ES-I3 (cell line): ENCODE data around the gene RPTOR.

ENCODE experiments used
- H3K36me3 ChIP-seq: 2 replicates; pipeline ENCODE4 v1.6.1; 2013; ENCODE audit warnings: mild to moderate bottlenecking, low read length, control low read depth, moderate library complexity; ENCODE audit not compliant: insufficient read depth
- H3K4me1 ChIP-seq: 2 replicates; pipeline ENCODE4 v1.6.1; 2013; ENCODE audit warnings: mild to moderate bottlenecking, control low read depth, low read length; ENCODE audit not compliant: insufficient read depth
- H3K9ac ChIP-seq: 2 replicates; pipeline ENCODE4 v1.6.1; 2013; ENCODE audit warnings: low read depth, mild to moderate bottlenecking, low read length, moderate library complexity
- H3K9me3 ChIP-seq: 2 replicates; pipeline ENCODE4 v1.6.1; 2013; ENCODE audit warnings: mild to moderate bottlenecking, low read length, moderate library complexity; ENCODE audit not compliant: control insufficient read depth, insufficient read depth

The RPTOR gene

DNA sequence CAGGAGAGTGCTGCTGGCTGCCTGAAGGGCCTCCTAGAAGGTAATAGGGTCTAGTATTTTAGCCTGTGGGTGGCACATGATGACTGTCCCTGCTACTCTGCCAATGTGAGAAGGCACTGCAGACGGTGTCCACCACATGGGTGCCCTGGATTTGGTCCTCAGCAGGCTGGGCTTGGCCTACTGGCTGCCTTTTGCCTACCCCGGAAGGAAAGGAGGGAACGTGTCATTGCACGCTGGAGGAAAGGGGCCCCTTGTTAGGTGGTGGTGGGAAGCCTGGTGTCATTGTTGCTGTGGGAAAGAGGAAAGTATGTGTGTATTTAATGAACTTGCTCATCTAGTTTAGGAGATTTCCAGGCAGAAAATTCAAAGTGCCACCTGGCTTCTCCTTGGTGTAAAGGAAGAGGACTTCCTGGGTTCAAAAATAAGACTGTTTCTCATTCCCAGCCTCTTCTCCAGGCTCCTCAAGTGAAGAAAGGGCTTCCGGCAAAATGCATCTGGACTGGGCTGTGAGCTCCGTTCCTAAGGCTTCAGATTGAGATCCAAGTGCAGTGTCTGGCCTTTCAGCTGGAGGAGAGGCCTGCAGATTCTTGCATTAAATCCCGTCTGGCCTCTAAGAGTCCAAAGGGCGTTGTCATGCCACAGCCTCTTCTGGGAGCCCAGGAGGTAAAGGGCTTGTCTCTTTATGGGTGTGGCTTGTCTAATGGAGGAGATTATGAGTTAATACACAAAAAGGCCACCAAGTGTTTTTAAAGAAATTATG lies 55.1 kb downstream of the RPTOR start:
- Histone ChIP-seq H3K9ac (no peak overlapping the region), H3K4me1 (peaks cover 6% of the 10 kb centered on the region; the same call in 1 of the 2 replicates), H3K9me3 (no peaks in the 10 kb centered on the region), H3K36me3 (no peaks in the 10 kb centered on the region)

DNA sequence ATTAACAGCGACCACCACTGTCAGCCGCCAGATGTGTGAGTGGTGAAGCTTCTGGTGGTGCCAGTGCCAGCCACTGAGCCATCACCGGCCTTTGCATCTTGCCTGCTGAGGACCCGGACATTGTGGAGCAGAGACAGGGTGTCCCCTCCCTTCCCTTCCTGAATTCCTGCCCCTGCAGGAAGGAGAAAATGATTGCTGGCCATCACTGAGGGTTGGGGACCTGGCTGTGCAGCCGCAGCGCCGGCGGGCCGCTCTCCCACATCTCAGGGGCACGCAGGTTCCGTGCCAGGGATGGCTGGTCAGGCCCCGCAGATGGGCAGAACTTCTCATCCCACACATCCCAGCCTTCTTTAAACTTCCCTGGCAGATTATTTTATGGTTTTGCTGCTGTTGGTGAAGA lies 56.5 kb downstream of the RPTOR start:
- no peak overlapping the region for H3K9ac ChIP-seq

DNA sequence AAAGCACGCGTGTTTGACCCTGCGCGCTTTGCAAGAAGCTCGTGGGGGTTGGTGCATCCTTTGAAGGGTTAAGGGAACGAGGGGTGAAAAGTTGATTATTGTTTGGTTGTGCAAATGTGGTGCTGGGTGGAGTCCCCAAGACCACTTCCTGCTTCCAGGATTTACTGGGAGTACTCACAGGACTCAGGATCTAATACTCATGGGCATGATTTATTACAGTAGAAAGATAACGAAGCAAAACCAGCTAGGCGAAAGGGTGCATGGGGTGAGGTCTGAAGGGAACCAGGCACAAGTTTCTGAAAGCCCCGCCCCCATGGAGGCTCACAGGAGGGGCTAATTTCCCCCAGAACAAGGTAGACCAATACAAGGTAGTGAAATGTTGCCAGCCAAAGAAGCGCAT lies 58.8 kb downstream of the RPTOR start:
- H3K9ac ChIP-seq, result no peak overlapping the region
- H3K4me1 ChIP-seq, result peaks cover 6% of the 10 kb centered on the region; the same call in 1 of the 2 replicates
- no peaks in the 10 kb centered on the region for H3K9me3 ChIP-seq
- H3K36me3 ChIP-seq, result no peaks in the 10 kb centered on the region

More for the DNA sequence above, 56.5 kb downstream of the RPTOR start:
- H3K9me3 ChIP-seq, result no peaks in the 10 kb centered on the region
- no peaks in the 10 kb centered on the region for H3K36me3 ChIP-seq
- H3K4me1 ChIP-seq, result peaks cover 6% of the 10 kb centered on the region; the same call in 1 of the 2 replicates

DNA sequence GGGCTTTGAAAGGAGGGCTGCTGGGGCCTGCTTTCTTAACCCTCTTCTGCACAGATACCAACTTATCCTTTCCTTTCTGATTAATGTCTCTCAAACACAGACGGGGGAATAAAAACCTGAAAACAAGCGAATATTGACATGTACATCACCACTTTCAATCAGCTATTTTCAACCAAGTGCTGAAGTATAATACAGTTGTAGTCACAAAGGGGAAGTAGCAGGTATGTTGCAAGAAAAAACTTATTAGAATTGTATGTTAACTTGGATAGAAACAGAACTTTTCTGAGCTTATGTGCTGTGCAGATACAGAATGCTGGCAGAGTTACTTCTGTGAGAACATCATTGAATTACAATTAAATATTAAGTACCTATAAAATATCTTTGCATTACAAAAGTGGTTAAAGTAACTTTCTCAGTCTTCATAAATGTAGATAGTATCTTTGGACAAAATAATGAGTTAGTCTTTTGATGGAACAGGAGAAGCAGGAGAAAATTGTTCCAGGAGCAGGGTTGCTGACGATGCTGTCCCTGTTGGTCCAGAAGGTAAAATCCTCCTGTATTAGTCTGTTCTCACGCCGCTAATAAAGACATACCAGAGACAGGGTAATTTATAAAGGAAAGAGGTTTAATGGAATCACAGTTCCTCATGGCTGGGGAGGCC lies 59.5 kb downstream of the RPTOR start:
- Histone ChIP-seq H3K9me3 (no peaks in the 10 kb centered on the region), H3K9ac (no peak overlapping the region), H3K36me3 (no peaks in the 10 kb centered on the region), H3K4me1 (peaks cover 6% of the 10 kb centered on the region; the same call in 1 of the 2 replicates)

DNA sequence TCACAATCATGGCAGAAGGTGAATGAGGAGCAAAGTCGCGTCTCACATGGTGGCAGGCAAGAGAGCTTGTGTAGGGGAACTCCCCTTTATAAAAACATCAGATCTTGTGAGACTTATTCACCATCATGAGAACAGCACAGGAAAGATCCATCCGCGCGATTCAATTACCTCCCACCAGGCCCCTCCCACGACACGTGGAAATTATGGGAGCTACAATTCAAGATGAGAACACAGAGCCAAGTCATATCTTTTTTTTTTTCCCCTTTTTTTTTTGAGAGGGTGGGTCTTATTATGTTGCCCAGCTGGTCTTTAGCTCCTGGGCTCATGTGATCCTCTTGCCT lies 60.0 kb downstream of the RPTOR start:
- peaks cover 6% of the 10 kb centered on the region; the same call in 1 of the 2 replicates for H3K4me1 ChIP-seq
- H3K9ac ChIP-seq, result no peak overlapping the region
- no peaks in the 10 kb centered on the region for H3K9me3 ChIP-seq
- H3K36me3 ChIP-seq, result no peaks in the 10 kb centered on the region

DNA sequence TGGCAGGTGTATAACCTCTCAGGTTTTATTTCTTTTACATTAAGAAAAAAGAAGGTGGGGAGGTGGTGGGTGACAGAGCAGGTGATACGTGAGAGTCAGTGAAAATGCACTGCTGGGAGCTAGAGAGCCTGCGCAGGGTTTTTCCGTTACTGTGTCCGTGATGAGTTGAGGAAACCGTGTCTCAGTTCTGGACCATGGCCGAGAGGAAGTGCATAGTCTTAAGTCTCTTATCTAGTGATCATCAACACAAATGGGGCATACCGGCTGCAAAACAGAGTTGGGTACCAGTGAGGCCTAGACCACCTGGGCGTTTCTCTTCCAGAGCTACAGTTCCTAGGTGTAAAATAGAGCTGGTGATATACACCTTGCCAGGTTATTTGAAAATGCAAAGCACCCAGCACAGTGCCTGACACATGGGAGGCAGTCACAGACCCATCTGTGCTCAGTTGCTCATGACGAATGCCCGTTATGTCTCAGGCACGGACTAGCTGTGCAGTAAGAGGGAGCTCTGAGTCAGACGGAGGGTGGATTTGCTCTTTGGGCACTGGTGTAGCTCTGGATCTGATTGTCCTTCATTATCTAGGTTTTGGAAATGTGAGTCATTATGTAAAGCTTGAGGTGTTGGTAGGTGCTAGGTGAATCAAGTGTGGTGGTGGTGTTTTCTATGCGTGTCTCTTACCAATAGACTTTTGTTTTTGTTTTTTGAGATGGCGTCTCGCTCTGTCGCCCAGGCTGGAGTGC lies 60.9 kb downstream of the RPTOR start:
- Histone ChIP-seq H3K4me1 (peaks cover 6% of the 10 kb centered on the region; the same call in 1 of the 2 replicates), H3K36me3 (no peaks in the 10 kb centered on the region), H3K9ac (no peak overlapping the region), H3K9me3 (no peaks in the 10 kb centered on the region)

DNA sequence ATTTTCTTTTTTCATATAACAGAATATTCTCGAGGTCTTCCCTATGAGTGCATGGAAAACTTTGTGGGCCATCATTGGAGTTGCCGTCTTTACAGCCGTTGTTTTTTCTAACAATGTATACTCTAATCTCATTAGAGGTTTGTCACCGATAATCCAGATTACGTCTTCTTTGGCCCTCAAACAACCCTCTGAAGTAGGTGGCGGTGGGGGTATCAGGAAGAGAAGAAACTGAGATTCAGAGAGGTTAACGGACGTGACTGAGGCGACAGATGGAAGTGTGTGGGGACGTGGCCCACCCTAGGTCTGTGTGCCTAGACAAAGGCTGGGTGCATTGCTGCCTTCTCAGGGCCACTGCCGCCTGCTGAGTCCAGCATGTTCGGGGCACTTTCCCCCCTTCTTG lies 63.7 kb downstream of the RPTOR start:
- H3K4me1 ChIP-seq, result peaks cover 3% of the 10 kb centered on the region; the same call in 1 of the 2 replicates
- H3K36me3 ChIP-seq, result no peaks in the 10 kb centered on the region; the same call in 1 of the 2 replicates
- no peaks in the 10 kb centered on the region for H3K9me3 ChIP-seq
- H3K9ac ChIP-seq, result no peak overlapping the region

DNA sequence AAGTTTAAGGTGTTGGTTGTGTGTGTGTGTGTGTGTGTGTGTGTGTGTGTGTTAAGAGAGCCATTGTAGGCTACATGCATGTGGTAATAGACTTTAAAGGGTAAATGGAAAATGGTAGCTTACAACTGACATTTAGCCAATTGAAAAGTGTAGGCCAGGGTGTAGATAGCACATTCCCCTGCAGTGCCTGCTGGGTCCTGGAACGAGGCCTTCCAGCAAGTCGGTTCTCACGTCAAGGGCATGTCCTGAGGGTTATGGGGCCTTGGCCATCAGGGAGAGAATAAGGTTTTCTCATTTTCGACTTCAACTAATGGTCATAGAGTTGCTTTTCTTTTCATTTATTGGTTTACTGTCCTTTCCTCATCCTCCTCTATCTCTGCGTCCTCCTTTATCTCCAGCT lies 65.1 kb downstream of the RPTOR start:
- no peaks in the 10 kb centered on the region; the same call in 1 of the 2 replicates for H3K36me3 ChIP-seq
- H3K4me1 ChIP-seq, result no peaks in the 10 kb centered on the region; the same call in 1 of the 2 replicates
- no peaks in the 10 kb centered on the region for H3K9me3 ChIP-seq
- no peak overlapping the region for H3K9ac ChIP-seq

DNA sequence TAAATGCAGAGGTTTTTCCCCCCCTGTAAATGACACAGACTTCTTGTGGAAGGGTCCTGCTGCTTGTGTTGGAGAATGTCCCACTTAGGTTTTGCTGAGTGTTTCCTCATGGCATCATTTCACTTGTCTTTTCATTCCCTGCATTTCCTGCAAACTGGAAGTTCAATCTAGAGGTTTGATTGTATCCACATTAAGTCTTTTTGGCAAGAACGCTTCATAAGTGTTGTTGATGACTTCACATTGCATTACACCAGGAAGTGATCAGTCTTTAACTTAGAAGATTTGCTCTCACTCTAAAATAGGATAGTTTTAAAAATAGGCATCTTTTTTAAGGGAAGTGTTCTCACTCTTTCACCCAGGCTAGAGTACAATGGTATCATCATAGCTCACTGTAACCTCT lies 67.2 kb downstream of the RPTOR start:
- H3K36me3 ChIP-seq, result no peaks in the 10 kb centered on the region; the same call in 1 of the 2 replicates
- no peaks in the 10 kb centered on the region for H3K9me3 ChIP-seq
- peaks cover 5% of the 10 kb centered on the region; the same call in 1 of the 2 replicates for H3K4me1 ChIP-seq
- no peak overlapping the region for H3K9ac ChIP-seq

DNA sequence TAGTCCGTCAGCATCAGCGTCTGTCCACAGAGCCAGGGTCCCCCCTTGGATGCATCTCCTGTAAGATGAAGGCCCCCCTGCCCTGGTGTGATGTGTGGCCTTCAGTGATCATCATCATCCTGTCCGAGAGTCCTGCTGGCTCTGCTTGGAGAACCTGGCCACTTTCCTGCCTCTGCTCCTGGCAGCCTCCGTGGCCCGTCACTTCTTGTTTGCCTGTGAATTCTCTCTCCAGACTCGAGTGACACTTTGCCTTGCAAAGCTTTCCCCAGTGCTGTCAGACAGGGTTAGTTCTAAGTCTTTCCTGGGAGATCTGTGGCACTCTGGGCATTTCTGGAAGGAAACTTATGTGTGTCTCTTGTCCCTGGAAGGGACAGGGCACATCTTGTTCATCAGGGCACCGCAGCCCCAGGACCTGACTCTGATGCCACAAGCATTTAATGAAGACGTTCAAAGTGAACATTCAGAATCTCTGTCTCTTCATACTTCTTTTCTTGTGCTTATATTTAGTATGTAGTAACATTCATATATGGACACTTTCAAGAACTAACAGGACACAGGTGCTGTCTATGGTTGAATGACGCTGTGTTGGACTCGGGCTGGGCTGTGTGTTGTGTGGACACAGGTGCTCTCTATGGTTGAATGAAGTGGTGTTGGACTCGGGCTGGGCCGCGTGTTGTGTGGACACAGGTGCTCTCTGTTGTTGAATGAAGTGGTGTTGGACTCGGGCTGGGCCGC lies 68.5 kb downstream of the RPTOR start:
- H3K4me1 ChIP-seq, result peaks cover 5% of the 10 kb centered on the region; the same call in 1 of the 2 replicates
- no peaks in the 10 kb centered on the region for H3K9me3 ChIP-seq
- H3K9ac ChIP-seq, result no peak overlapping the region
- H3K36me3 ChIP-seq, result no peaks in the 10 kb centered on the region; the same call in 1 of the 2 replicates

DNA sequence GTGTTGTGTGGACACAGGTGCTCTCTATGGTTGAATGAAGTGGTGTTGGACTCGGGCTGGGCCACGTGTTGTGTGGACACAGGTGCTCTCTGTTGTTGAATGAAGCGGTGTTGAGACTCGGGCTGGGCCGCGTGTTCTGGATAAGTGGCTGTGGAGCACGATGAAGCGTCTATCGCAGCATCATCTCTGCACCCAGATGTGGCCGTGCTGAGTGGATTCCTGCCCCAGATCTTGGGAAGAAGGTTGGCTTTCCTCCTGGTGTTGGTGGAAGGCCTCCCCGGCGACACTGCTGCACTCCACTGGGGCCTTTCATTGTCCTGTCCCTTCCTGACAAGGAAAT lies 69.1 kb downstream of the RPTOR start:
- no peak overlapping the region for H3K9ac ChIP-seq
- no peaks in the 10 kb centered on the region; the same call in 1 of the 2 replicates for H3K36me3 ChIP-seq
- H3K4me1 ChIP-seq, result peaks cover 8% of the 10 kb centered on the region; the same call in 1 of the 2 replicates
- no peaks in the 10 kb centered on the region for H3K9me3 ChIP-seq

DNA sequence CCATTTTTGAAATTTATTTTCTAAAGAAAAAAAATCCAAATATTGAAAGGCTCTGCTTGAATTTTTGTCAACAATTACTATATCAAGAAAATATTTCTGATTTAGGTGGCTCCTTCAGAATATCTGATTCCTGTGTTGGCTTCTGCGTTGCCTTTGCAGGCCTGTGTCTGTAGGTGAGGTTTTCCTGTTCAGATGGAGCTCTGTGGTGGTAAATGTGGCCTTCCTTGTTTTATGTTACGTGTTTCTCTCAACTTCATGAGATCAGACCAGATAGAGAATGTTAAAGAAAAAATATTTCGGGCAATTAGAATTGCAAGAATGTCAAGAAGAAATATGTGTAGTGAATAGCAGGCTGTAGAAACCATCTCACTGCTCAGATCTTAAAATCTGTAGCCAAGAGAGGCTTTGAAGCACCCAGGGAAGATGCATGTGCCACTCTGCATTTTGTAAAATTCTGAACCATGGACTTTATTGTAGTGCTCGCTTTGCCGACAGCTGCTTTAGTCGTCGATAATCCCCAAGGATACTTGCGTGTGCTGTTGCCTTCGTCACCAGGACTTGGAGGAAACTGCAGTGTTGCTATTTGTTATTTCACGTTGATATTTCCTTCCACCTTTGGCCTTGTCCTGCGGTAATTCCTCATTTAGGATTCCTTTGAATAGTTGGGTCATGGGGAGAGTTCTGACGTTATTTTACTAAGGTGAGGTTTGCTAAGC lies 69.9 kb downstream of the RPTOR start:
- H3K4me1 ChIP-seq, result peaks cover 16% of the 10 kb centered on the region; the same call in 1 of the 2 replicates
- no peaks in the 10 kb centered on the region; the same call in 1 of the 2 replicates for H3K36me3 ChIP-seq
- no peaks in the 10 kb centered on the region for H3K9me3 ChIP-seq
- no peak overlapping the region for H3K9ac ChIP-seq

DNA sequence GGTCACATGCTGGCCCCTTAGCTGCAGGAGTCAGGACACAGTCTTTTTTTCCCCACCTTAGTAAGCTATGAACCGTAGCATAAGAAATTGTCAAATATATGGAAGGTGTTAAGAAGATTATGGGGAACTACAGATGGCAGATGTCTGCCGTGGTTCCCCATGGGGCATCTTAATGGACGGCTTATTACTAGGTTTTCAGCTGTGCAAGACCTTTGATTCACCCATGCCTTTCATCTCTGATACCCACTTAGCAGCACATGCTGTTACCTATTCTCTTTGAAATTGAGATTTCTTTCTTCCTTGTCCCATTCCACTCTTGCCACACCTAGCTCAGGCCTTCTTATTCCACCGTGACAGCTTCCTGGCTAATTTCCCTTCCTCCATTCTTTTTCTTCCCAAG lies 70.7 kb downstream of the RPTOR start:
- no peaks in the 10 kb centered on the region for H3K9me3 ChIP-seq
- H3K4me1 ChIP-seq, result peaks cover 18% of the 10 kb centered on the region; the same call in 1 of the 2 replicates
- H3K9ac ChIP-seq, result no peak overlapping the region
- no peaks in the 10 kb centered on the region; the same call in 1 of the 2 replicates for H3K36me3 ChIP-seq
